NCI-H146 (cell line): ENCODE measurements around the gene HCAR3.
A peak's percentile ranks its signal among the peaks of the same experiment; 100 is the strongest.
"Not testable (repeated sequence)": the region's sequence is repeated elsewhere in the genome, so short reads cannot be mapped to it uniquely, and the experiment has no call there.

ENCODE experiments used
- DNase-seq: peaks from one replicate; lab custom pipeline; 2025; lab: John Stamatoyannopoulos, UW

Gene HCAR3

DNA sequence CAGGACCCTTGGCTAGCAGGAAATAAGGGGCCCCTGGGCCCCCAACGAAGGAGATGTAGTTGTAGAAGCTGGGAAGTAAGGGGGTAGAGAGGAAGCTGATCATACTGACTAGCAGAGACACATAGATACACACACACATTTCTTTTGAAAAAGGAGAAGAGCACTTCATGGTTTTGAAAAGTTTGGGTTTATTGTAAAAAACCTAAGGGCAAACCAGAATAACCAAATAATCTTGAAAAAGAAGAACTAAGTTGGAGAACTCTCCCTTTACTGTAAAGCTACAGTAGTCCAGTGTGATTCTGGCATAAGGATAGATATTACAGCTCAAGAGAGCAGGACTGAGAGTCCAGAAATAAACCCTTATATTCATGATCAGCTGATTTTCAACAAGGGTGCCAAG, 5.8 kb upstream of the HCAR3 start:
- DNase-seq: no peak

- no peak for DNase-seq
Observed at GRCh38 chr12:122721057-122721545, 4.5 kb upstream of the HCAR3 start.

- not testable (repeated sequence) for DNase-seq
Observed at GRCh38 chr12:122715211-122715610, 1.4 kb downstream of the HCAR3 start.

- DNase-seq: not testable (repeated sequence)
Observed at GRCh38 chr12:122713491-122714188, 3.0 kb downstream of the HCAR3 start.

DNA sequence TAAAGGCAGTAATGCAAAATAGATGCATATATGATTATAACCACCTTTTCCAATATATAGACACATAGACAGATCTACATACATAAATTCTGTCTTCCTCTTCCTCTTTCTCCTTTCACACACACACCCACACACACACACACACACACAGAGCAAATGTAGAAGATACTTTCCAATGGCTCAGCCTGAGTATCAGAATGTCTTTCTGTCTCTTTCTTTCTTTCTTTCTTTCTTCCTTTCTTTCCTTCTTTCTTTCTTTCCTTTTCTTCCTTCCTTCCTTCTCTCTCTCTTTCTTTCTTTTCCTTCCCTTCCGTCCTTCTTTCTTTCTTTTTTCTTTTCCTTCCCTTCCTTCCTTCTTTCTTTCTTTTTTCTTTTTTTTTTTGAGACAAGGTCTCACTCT, 5.3 kb downstream of the HCAR3 start:
- not testable (repeated sequence) for DNase-seq

GRCh38 chr12:122710341-122710740, 6.3 kb downstream of the HCAR3 start:
- DNase-seq: not testable (repeated sequence)

DNA sequence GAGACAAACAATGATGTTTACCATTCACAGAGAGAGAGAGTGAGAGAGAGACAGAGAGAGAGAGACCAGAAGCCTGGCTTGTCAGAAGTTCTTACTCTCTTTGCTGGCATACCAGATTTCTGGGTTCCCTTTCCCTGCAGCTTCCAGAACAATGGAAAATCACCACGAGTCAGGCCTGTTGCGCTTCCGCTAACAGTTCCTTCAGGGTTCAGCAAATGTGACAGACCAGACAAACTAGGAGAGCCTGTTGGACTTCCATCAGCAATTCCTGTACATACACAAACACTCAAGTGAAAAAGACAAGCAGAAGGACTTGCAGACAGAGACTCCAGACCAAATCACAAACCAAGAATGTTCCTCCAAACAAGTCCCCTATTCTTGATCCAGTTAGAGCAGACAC, 7.3 kb downstream of the HCAR3 start:
- DNase-seq: not testable (repeated sequence)

GRCh38 chr12:122703841-122704240, 12.8 kb downstream of the HCAR3 start:
- not testable (repeated sequence) for DNase-seq

GRCh38 chr12:122702890-122703611, 13.6 kb downstream of the HCAR3 start, which contains the start of gene HCAR2:
TSS of gene HCAR2 (minus strand) at chr12:122703357. CDS start at chr12:122703283, 74 bp downstream.
- not testable (repeated sequence) for DNase-seq

DNA sequence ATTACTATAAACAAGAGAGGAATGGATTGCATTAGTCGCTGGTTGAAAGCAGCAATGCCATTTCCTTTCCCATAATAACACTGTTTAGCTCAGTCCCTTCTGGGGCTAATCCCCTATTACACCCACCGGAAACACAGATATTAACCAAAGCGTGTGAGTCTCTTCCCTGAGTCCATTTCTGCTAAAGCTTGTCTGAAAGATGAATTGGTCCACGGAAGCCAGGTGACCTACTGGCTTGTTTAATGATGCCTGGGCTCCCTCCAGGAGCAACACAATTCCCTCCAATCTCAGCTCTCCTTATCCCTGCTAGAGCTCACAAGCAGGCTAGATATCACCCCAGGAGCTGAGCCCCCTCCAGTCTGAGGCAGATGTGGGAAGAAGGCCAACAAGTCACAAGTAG, 15.1 kb downstream of the HCAR3 start:
- DNase-seq: not testable (repeated sequence)

GRCh38 chr12:122700038-122700710, 16.4 kb downstream of the HCAR3 start:
- DNase-seq: not testable (repeated sequence)

GRCh38 chr12:122696922-122697321, 19.7 kb downstream of the HCAR3 start:
- not testable (repeated sequence) for DNase-seq

- no peak for DNase-seq
Observed at GRCh38 chr12:122691566-122691965, 25.0 kb downstream of the HCAR3 start.

DNA sequence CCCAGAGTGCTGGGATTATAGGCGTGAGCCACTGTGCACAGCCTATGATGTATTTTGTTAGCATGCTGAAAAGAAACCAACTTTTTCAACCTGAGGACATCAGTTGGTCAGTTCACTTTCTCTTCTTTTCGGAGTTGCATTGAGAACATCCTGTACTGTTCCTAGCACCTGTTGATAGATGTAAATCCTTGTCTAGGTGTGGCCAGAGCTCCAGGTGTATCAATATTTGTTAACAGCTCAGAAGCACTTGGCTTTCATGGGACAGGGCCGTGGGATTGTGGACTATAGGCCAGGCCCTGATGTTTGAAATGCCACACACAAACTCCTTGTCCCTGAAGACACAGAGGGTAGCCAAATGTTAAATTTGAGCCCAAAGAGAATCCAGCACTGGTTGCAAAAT, 28.3 kb downstream of the HCAR3 start:
- DNase-seq: peak; percentile 25

- no peak for DNase-seq
Observed at GRCh38 chr12:122687086-122687485, 29.5 kb downstream of the HCAR3 start.

DNA sequence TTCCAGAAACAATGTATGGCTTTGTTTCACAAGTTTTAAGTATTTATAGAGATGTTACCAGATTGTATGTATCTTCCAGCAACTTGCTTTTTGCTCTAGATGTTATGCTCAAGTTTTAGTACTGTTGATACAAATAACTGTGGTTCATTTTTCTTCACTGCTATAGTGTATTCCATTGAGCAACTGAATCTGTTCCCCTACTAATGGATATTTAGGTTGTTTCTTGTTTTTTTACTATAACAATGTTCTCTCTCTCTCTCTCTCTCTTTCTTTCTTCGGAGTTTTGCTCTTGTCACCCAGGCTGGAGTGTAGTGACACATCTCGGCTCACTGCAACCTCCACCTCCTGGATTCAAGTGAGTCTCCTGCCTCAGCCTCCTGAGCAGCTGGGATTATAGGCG, 30.1 kb downstream of the HCAR3 start:
- no peak for DNase-seq

- peak; percentile 56 for DNase-seq
Observed at GRCh38 chr12:122684297-122684813, 32.3 kb downstream of the HCAR3 start.

GRCh38 chr12:122681814-122682213, 34.8 kb downstream of the HCAR3 start:
- DNase-seq: no peak

- not testable (repeated sequence) for DNase-seq
Observed at GRCh38 chr12:122680989-122681388, 35.6 kb downstream of the HCAR3 start.

DNA sequence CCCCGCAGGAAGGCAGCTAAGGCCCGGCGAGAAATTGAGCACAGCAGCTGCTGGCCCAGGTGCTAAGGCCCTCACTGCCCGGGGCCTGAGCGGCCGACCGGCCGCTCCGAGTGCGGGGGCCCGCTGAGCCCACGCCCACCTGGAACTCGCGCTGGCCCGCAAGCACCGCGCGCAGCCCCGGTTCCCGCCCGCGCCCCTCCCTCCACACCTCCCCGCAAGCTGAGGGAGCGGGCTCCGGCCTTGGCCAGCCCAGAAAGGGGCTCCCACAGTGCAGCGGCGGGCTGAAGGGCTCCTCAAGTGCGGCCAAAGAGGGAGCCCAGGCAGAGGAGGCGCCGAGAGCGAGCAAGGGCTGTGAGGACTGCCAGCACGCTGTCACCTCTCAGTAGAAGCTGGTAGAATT, 39.8 kb downstream of the HCAR3 start:
- DNase-seq: not testable (repeated sequence)

- not testable (repeated sequence) for DNase-seq
Observed at GRCh38 chr12:122676015-122676414, 40.6 kb downstream of the HCAR3 start.

- DNase-seq: no peak
Observed at GRCh38 chr12:122672515-122672914, 44.1 kb downstream of the HCAR3 start.
